Measurements from ENCODE around the gene CCDC60.

Gene CCDC60

DNA sequence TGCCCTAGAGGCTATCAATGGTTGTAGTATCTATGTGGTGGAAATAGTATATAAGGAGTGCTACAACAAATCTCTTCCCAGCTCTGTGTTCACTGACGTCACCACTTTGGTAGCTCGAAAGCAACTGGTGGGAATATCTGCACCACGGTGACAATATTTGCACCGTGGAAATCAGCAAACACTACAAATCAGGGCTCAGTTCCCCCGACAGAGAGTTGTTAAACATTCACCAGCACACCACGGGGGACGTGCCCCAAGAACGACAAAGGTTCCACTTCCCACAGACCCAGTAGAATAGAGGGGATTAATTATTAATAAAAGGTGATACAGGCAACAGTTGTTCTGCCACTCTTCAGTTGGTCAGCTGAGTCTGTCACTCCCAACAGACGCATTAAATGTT, 98.4 kb downstream of the CCDC60 start:
- DNase-seq (ENCODE audit: low spot score in 2 of 2) (no peak), ATAC-seq (no peak)
- Mint-ChIP-seq H3K36me3 (no peaks in the 10 kb centered on the region), H3K27ac (no peak overlapping the region), H3K4me3 (no peak overlapping the region), H3K4me1 (no peaks in the 10 kb centered on the region), H3K9me3 (peaks cover 7% of the 10 kb centered on the region)

DNA sequence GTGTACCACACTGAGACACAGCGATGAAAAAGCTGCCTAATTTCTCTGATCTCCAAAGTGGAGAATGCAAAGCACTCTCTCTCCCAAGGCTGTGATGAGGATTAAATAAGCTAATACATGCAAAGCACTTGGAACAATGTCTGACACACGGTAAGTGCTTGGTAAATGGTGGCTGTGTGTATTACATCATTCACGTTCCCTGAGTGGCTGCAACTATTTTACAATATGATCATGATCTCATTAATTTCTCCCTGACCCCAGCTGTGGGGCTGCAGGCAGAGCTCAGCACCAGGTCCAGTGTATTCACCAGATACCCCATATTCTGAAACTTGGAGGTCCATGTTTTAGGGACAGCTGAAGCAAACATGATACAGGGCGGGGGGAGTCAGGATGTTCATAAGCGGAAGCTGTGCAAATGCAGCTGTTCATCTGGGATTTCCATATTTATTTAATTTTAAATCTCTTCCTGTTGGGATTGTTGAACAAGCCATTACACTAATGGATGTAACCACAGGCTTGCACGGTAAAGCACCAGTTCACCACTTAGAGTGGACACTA, 106.4 kb downstream of the CCDC60 start:
- Mint-ChIP-seq H3K36me3 (no peaks in the 10 kb centered on the region), H3K4me1 (no peaks in the 10 kb centered on the region), H3K4me3 (no peak overlapping the region), H3K9me3 (no peaks in the 10 kb centered on the region), H3K27ac (no peak overlapping the region)
- no peak for ATAC-seq
- no peak for DNase-seq (ENCODE audit: low spot score in 2 of 2)

DNA sequence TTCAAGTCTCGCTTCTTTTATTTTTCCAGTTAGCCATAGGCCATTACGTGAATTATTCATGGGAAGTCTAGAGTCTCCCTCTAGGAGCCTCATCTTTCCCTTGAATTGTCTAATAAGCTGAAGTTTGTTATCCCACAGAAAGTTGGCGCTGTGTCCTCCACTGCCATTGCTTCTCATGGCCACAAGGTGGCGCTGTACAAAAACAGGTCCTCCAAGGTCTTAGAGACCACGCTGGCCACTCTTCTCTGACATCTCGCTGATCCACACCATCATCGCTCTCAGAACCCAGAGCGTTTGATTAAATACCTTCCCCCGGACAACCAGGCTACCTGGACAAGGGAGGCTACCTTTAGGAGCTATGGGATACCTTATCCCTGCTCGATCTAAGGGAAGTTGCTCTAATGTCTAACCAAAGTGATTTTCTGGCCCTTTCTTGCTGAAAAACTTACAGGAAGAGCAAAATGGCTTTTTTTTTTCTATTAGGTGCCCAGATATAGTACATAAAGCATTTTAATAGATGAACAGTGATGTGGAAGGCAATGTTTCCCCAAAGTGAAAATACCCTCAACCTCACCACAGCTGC, 110.0 kb downstream of the CCDC60 start:
- ATAC-seq = peak; percentile 28

DNA sequence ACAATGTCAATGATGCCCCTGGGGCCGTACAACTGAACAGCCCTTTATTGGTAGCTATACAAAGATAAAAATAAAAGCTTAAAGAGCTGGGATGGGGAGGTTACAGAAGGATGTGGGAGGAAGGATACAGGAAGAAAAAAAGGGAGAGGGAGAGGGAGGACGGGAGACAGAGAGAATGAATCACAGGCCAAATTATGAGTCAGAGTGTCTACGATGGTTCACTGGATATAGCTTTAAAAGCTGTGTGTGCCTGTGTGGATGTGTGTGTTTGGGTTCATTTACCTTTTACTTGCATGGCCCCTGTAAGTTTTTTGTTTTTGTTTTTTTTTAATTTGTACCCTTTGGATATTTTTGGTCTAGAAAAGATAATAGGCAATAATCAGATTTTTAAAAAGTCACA, 111.9 kb downstream of the CCDC60 start:
- H3K27ac Mint-ChIP-seq = no peak overlapping the region

More for the DNA sequence above, 110.0 kb downstream of the CCDC60 start:
- Mint-ChIP-seq H3K4me1 (no peaks in the 10 kb centered on the region), H3K36me3 (no peaks in the 10 kb centered on the region), H3K9me3 (no peaks in the 10 kb centered on the region), H3K27ac (no peak overlapping the region), H3K4me3 (no peak overlapping the region)
- peak; percentile 12 to 61 for DNase-seq (ENCODE audit: low spot score in 2 of 2)

DNA sequence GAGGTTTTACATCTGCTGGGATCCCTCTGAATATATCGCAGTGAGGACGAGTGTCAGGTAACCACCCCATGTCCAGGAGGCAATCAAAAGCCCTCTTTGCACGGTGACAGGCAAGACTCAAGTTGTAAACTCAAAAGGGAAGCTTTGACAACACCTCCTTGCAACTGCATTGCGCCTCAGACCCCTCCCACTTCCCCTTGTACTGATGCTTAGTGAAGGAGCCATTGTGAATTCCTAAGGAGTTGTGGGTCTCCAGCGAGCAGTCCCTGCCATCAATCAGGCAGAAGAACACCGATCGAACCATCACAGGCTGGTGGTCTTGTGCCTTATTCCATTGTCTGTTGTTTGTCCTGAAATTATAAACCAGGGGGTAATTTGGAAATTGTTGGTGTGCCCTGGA, 112.6 kb downstream of the CCDC60 start:
- Mint-ChIP-seq H3K9me3 (no peaks in the 10 kb centered on the region), H3K27ac (no peak overlapping the region), H3K4me3 (no peak overlapping the region), H3K36me3 (no peaks in the 10 kb centered on the region), H3K4me1 (no peaks in the 10 kb centered on the region)
- DNase-seq (ENCODE audit: low spot score in 2 of 2) (no peak), ATAC-seq (no peak)

More for the DNA sequence above, 111.9 kb downstream of the CCDC60 start:
- no peak overlapping the region for H3K4me3 Mint-ChIP-seq
- H3K9me3 Mint-ChIP-seq = no peaks in the 10 kb centered on the region
- DNase-seq (ENCODE audit: low spot score in 2 of 2) = no peak
- no peaks in the 10 kb centered on the region for H3K4me1 Mint-ChIP-seq
- no peaks in the 10 kb centered on the region for H3K36me3 Mint-ChIP-seq
- ATAC-seq = no peak

DNA sequence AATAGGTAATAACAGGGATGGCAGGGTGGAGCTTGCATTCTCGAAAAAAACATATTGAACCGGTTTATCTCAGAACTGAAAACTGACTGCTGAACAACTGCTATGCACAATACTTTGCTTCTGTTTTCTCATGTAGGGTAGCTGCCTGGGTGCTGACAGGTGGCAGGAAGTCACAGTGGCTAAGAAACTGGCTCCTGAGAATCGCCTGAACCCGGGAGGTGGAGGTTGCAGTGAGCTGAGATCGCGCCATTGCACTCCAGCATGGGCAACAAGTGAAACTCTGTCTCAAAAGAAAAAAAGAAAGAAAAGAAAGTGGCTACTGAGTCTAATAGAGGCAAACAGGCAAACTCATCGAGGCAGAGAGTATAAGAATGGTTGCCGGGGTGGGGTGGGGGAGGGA, 113.1 kb downstream of the CCDC60 start:
- DNase-seq (ENCODE audit: low spot score in 2 of 2) (no peak), ATAC-seq (no peak)
- no peak overlapping the region for H3K27ac Mint-ChIP-seq
- H3K4me1 Mint-ChIP-seq = no peaks in the 10 kb centered on the region
- H3K4me3 Mint-ChIP-seq = no peak overlapping the region
- H3K36me3 Mint-ChIP-seq = no peaks in the 10 kb centered on the region
- H3K9me3 Mint-ChIP-seq = no peaks in the 10 kb centered on the region

DNA sequence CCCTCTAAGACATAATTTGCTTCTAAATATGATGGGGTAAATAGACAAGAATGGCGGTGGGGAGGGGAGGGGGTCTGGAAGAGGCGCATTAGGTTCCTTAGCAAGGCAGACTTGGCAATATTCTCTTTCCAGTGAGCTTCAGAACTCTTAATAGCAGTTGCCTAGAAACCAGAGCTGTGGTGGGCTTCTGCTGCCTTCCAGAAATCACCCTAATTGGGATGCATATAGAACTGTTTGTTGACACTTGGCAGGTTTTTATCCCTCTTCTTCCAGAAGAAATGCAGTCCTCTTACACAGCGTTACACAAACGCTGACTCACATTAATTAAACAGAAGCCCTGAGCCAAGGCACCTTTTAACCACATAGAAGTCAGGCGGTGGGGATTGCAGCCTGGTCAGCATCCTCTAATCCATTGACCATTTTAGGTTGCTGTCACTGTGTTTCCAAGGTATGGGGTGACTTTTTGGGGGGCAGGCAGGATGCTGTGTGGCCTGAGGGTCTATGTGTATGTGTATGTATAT, 114.1 kb downstream of the CCDC60 start:
- H3K9me3 Mint-ChIP-seq = no peaks in the 10 kb centered on the region
- ATAC-seq (no peak), DNase-seq (ENCODE audit: low spot score in 2 of 2) (no peak)
- no peak overlapping the region for H3K4me3 Mint-ChIP-seq
- H3K27ac Mint-ChIP-seq = no peak overlapping the region
- no peaks in the 10 kb centered on the region for H3K36me3 Mint-ChIP-seq
- H3K4me1 Mint-ChIP-seq = no peaks in the 10 kb centered on the region

DNA sequence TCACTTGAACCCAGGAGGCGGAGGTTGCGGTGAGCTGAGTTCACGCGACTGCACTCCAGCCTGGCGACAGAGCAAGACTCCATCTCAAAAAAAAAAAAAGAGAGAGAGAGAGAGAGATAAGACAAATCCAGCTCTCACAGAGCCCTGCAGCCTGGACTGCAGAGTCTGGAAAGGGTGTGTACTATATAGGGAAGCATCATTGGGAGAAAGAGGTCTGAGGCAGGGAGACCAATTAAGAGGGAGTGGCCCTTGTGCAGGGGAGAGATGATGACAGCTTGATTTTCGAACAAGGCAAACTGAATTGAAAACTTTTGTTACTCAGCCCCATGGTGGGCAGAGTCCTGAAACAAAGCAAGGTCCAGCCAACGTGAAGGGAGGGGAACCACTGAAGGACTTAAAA, 116.2 kb downstream of the CCDC60 start:
- no peak overlapping the region for H3K27ac Mint-ChIP-seq
- no peaks in the 10 kb centered on the region for H3K4me1 Mint-ChIP-seq
- no peak overlapping the region for H3K4me3 Mint-ChIP-seq

DNA sequence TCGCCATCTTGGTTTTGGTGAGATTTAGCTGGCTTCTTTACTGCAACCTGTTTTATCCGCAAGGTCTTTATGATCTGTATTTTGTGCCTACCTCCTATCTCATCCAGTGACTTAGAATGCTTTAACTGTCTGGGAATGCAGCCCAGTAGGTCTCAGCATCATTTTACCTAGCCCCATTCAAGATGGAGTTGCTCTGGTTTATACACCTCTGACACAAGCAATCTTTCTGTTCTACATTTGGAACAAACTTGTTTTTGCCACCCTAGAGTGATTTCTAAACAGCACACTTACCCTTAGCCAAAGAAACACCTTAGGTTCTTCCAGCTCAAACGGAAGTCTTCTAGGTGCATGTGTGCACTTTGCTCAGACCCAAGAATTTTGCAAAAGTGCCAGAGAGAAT, 122.3 kb downstream of the CCDC60 start:
- ATAC-seq (no peak), DNase-seq (ENCODE audit: low spot score in 2 of 2) (no peak)
- Mint-ChIP-seq H3K27ac (no peak overlapping the region), H3K9me3 (peaks cover 6% of the 10 kb centered on the region), H3K4me1 (no peaks in the 10 kb centered on the region), H3K36me3 (no peaks in the 10 kb centered on the region), H3K4me3 (no peak overlapping the region)

More for the DNA sequence above, 116.2 kb downstream of the CCDC60 start:
- no peaks in the 10 kb centered on the region for H3K36me3 Mint-ChIP-seq
- ATAC-seq (no peak), DNase-seq (ENCODE audit: low spot score in 2 of 2) (no peak)
- peaks cover 6% of the 10 kb centered on the region for H3K9me3 Mint-ChIP-seq

DNA sequence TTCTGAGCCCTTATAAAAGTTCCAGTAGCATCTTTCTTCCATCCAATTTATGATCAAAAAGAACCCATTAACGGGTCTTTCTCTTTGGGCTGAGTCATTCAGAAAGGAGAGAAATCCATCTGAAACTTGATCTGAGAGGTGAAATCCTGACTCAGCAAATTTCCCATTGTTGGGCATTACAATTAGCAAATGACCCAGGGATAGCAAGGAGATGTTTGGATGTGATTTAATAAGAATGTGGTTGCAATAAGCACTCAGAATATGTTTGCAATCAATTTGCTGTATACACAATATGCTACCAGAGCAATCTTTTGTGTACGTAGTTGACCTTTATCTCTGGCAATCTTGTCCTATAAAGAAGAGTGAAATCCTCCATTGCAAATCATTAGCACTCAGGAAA, 122.7 kb downstream of the CCDC60 start:
- Mint-ChIP-seq H3K36me3 (no peaks in the 10 kb centered on the region), H3K4me3 (no peak overlapping the region), H3K9me3 (peaks cover 6% of the 10 kb centered on the region), H3K27ac (no peak overlapping the region), H3K4me1 (no peaks in the 10 kb centered on the region)
- no peak for ATAC-seq
- DNase-seq (ENCODE audit: low spot score in 2 of 2) = no peak

DNA sequence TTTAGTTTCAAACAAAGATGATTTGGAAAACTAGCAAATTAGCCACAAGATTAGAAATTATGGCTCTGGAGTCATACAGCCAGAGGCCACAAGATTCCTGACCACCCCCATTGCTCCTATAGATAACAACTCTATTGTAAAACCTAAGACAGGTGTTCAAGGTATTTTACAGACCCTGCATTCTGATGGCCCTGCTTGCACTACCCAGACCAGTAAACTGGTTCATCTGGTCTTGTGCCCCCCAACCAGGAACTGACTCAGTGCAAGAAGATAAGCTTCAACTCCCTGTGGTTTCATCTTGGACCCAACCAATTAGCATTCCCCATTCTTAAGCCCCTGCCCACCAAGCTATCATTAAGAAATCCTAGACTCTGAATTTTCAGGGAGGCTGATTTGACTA, 125.0 kb downstream of the CCDC60 start:
- Mint-ChIP-seq H3K4me1 (no peaks in the 10 kb centered on the region), H3K27ac (no peak overlapping the region), H3K36me3 (no peaks in the 10 kb centered on the region), H3K4me3 (no peak overlapping the region), H3K9me3 (peaks cover 6% of the 10 kb centered on the region)
- ATAC-seq (no peak), DNase-seq (ENCODE audit: low spot score in 2 of 2) (no peak)

DNA sequence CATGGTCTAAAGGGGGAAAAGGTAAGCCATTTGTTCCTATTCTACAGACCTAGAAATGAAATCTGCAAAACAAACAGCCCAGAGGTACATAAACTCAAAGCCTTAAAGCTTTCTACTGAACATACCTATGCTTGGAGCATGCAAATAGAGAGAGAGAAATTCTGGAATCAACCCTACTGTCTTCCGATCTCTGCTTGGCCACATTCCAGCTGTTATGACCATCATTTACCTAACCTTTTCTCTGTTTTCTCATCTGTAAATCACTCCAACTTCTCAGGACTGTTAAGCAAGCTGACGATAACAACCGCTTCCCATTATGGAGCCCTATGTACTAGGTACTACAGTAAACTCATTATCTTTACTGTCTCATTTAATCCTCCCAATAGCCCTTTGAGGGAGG, 126.3 kb downstream of the CCDC60 start:
- Mint-ChIP-seq H3K36me3 (no peaks in the 10 kb centered on the region), H3K9me3 (no peaks in the 10 kb centered on the region), H3K4me1 (no peaks in the 10 kb centered on the region), H3K27ac (no peak overlapping the region), H3K4me3 (no peak overlapping the region)
- no peak for DNase-seq (ENCODE audit: low spot score in 2 of 2)
- ATAC-seq = no peak

DNA sequence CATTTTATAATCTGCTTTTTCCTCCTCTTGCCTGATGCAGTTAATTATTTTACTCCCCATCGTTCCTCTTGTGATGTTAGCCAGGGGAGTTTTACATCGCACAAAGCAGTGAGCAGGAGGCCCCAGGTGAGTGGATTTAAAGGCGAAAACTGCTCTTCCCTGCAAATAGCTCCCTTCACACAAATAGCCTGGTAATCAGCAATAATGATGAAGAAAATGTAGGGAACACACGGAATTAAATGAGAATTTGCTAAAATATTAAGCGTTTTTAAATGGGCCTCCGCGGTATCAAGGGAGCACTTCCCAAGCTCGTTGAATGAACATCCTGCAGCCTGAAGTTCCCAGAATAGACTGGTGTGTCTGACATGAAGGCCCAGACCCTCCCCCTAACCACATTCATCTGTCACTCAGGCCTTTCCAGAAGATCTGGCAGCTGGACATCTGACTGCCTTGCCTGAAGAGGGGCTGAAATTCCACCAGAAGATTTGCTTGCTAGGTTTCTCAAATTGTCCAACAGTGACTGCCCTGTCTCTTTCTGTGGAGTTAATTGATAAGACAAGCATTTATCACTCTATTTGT, 127.2 kb downstream of the CCDC60 start:
- H3K4me3 Mint-ChIP-seq = no peak overlapping the region
- no peak for DNase-seq (ENCODE audit: low spot score in 2 of 2)
- H3K36me3 Mint-ChIP-seq = no peaks in the 10 kb centered on the region
- H3K9me3 Mint-ChIP-seq = no peaks in the 10 kb centered on the region
- ATAC-seq = no peak
- no peak overlapping the region for H3K27ac Mint-ChIP-seq
- H3K4me1 Mint-ChIP-seq = no peaks in the 10 kb centered on the region

DNA sequence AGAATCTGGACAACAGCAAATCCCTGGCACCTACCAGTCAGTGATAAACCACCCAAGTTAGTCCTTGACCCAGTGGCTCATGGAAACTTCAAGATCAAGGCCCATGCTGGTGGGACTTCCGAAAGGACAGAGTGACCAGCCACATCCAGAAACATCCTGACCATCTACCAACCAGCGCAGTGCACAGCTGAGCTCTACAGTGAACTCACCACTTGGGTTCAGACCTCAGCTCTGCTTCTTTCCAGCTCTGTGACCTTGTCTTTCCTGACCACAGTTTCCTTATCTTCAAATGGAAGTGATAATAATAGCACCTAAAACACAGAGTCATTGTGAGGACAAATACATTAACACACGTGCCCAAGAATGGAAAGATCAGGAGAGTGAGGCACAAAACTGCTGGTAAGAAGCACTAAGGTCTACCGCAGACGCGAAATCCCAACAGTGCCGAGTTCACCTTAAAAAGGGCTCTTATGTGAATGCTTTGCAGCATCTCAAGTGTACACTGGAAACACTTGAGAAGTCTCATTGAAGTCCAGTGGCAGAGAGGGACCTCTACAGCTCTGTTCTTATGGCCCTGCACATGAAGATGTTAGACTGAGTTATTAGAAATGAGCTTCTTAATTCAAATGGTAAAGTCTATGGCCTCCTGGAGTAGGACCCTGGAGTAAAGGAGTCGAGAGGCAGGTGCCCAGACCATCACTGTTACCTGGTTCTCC, 128.8 kb downstream of the CCDC60 start:
- ATAC-seq (no peak), DNase-seq (ENCODE audit: low spot score in 2 of 2) (no peak)
- Mint-ChIP-seq H3K4me1 (no peaks in the 10 kb centered on the region), H3K36me3 (no peaks in the 10 kb centered on the region), H3K9me3 (no peaks in the 10 kb centered on the region), H3K27ac (no peak overlapping the region), H3K4me3 (no peak overlapping the region)

DNA sequence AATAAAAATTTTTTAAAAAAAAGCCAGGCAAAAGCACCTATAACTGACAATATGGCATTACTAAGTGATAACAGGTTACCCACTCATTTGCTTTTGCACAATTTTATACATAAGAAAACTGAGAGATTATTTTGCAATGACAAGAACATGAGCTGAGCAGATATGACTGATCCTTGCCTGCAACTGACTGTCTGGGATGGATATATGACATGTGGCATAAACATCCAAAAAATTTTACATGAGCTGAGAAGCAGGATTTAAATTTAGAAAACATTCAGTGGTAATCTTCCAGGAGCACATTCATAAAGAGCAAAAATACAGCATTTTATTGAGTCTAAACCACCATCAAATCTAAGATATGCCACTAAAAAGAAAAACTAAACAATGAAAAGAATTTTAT, 133.8 kb downstream of the CCDC60 start:
- DNase-seq (ENCODE audit: low spot score in 2 of 2) = no peak
- Mint-ChIP-seq H3K36me3 (no peaks in the 10 kb centered on the region), H3K4me1 (no peaks in the 10 kb centered on the region), H3K4me3 (no peak overlapping the region), H3K27ac (no peak overlapping the region), H3K9me3 (no peaks in the 10 kb centered on the region)
- no peak for ATAC-seq

DNA sequence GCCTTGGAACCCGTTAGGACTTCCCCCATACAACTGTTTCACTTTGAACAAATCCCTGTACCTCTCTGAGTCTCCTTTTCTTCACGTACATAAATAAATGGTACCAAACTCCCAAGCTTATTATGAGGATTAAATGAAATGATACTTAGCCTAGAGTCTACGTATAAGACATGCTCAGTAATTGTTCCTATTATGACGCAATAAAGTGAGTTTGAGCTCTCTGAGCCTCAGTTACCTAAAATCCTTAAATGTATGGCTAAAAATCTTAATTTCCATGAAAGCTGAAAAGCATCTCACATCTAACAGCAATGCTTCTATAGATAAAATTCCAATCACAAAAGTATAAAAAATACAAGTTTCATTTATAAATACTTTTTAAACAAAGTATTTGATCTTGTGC, 141.1 kb downstream of the CCDC60 start:
- Mint-ChIP-seq H3K27ac (no peak overlapping the region), H3K9me3 (peaks cover 4% of the 10 kb centered on the region), H3K4me3 (no peak overlapping the region), H3K36me3 (no peaks in the 10 kb centered on the region), H3K4me1 (no peaks in the 10 kb centered on the region)
- DNase-seq (ENCODE audit: low spot score in 2 of 2) = no peak
- no peak for ATAC-seq
